ENCODE measurements around the gene RPS6KA2. TPM values are rescaled to one million over a fixed set of nuclear protein-coding genes. Genes with fewer than 3 reads are reported as not detected.
"Not testable (repeated sequence)": the region's sequence is repeated elsewhere in the genome, so short reads cannot be mapped to it uniquely, and the experiment has no call there.

The RPS6KA2 gene
- total RNA-seq, 1 donor from 2014 or later = 122 TPM

GRCh38 chr6:166556863-166557322, 70.2 kb downstream of the RPS6KA2 start:
- peak; percentile 98 to 100 for DNase-seq (ENCODE audit: low read depth in 2 of 2)

- no peak for DNase-seq (ENCODE audit: low read depth in 2 of 2)
Observed at GRCh38 chr6:166556336-166556735, 70.7 kb downstream of the RPS6KA2 start.

DNA sequence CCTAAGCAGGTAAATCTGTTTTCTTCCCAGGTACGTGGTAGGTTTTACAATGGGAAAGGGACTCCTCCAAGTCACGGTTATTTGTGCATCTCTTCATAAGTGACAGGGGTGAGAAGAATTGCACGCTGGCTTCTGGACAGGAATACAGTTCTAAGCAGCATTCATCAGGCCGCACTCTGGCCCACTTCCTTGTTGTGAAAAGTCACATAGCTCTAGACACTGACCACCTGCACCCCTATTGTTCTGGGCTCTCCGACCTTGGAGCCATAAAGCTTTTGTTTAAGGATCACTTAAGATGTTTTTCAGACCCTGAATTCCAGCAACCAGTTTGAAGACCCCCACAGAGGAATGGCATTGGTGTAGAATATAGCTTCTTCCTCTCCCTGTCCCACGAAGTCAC, 72.0 kb downstream of the RPS6KA2 start:
- DNase-seq (ENCODE audit: low read depth in 2 of 2) = no peak

DNA sequence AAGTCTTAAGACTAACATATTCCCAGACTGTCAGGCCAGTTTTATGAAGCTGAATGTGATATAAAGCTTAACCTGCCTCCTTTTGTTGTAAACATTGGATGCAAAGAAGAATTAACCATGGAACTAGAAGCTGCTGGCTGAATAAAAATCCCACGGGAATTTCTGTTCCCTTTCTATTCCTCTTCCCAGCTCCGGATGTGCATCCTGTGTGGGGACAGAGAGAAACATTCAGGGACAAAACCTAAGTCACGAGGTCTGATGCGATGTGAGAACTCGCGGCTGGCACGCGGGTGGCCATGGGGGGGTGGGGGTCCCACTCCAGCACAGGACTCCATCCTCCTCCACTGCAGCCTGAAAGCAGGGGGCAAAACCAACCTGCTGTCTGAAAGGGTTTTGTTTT, 72.7 kb downstream of the RPS6KA2 start:
- DNase-seq (ENCODE audit: low read depth in 2 of 2) = peak; percentile 87 to 90

DNA sequence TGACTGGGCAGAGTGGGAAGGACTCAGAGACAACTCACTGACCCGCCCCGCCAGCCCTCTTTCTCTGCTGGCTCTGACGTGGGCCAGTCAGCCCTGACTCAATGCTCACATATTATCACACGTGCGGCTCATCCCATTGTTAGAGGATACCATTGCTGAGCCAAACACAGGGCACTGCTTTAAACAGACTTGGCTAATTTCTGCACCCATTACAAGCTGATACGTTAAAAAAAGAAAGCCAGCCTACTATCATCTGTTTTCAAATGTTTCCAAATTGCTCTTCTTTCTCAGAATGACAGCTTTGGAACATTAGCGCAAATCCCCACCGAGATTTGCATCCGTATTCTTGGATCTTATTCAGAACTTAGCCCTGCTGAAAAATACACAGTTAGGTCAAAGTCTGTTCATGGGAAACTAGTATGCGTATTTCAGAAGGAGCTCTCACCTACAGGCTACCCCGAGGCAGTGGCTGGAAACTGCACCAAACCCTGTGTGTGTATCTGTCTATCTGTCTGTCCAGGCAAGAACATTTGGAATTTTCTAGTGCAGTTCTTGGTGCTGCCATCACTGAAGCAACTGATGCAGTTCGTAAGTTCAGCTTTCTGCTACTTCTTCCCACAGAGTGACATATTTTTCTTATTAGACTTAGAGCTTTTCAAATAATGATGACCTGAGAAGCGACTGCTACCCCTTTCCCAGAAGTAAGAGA, 73.3 kb downstream of the RPS6KA2 start:
- DNase-seq (ENCODE audit: low read depth in 2 of 2) = peak; percentile 83 to 91

- no peak for DNase-seq (ENCODE audit: low read depth in 2 of 2)
Observed at GRCh38 chr6:166552600-166552999, 74.5 kb downstream of the RPS6KA2 start.

GRCh38 chr6:166551754-166552495, 75.1 kb downstream of the RPS6KA2 start:
- no peak for DNase-seq (ENCODE audit: low read depth in 2 of 2)

GRCh38 chr6:166546653-166547052, 80.4 kb downstream of the RPS6KA2 start:
- DNase-seq (ENCODE audit: low read depth in 2 of 2) = no peak

- no peak for DNase-seq (ENCODE audit: low read depth in 2 of 2)
Observed at GRCh38 chr6:166545156-166546034, 81.7 kb downstream of the RPS6KA2 start.

- no peak for DNase-seq (ENCODE audit: low read depth in 2 of 2)
Observed at GRCh38 chr6:166544296-166544605, 82.8 kb downstream of the RPS6KA2 start.

DNA sequence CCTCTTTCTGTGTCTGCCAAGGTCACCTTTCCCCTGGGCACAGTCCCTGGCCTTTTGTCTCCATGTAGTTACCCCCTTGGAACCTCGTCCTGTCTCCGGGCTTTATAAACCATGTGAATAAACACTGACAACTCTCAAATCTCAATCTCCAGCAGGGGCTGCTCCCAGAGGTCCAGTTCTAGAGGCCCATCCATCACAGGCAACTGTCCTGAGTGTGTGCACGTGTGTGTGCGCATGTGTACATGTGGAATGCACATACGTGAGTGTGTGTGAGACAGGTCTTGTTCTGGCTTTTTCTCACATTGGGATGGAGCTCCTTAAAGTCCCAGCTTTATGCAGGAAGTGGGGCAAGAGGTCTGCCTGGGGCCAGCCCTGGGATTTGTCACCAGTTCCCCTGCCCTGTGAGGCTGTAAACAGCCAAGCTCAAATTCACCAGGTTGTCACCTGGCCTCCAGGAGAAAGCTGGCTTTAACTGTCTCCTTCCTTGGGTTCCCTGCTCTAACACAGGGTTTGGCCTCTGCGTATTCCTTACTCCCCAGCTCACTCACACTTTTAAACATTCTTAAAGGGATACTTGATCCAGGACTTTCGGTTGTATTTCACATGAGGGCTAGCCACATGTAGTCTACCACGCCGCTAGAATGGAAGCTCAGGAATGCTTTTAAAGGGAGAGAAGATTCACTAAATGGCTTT, 83.3 kb downstream of the RPS6KA2 start:
- DNase-seq (ENCODE audit: low read depth in 2 of 2) = no peak

DNA sequence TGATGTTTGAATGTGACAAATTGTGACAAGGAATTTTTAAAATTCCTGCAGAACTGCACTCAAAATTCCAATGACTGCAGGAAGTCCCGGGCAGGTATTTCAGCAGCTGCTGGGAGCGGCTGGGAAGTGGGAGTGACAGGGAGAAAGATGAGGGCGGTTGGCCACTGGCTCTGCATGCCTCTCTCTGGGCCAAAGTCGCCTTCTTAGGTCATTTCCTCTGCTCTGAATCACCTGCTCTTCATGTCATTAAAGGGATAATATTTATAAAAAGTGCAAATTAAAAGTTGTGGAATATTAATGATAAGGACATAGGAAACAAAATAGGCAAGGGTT, 84.5 kb downstream of the RPS6KA2 start:
- peak; percentile 73 to 87 for DNase-seq (ENCODE audit: low read depth in 2 of 2)

GRCh38 chr6:166541876-166542579, 85.0 kb downstream of the RPS6KA2 start:
- no peak for DNase-seq (ENCODE audit: low read depth in 2 of 2)

DNA sequence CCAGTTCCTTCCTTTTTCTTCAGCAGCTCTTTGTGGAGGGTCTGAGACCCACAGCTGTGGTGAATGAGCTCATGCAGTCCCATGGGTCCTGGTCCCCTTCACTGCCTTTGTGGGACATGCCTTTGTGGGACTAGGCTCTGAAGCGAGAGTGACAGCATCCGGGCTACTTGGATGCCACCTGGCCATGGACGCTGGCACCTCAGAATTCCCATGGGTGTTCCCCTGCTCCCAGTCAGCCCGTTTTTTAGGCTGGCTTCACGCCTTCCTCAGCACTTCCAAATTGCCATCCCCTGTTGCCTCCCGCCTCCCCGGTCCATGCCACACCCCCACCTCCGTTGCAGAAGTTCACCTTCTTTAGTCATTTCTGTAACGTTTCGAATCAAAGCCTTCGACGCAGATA, 85.7 kb downstream of the RPS6KA2 start:
- DNase-seq (ENCODE audit: low read depth in 2 of 2) = no peak

- DNase-seq (ENCODE audit: low read depth in 2 of 2) = peak; percentile 81 to 87
Observed at GRCh38 chr6:166540631-166541331, 86.3 kb downstream of the RPS6KA2 start.

DNA sequence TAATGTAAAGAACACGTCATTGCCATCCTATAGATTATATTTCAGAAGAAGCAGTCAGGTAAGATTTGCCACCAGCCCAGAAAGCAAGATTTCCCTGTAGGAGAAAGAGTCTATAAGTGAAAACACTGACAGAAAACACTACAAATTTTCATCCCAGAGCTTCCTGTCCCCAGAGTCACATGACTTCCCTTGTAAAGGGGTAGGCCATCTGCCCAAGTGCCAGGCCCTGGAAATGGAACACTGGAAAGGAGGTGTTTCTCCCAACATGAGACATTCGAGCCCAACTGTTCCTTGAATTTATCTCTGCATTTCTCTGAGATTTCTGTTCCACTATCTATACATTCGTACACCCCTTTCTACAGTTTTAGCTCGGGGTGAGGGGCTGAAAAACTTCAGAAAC, 87.5 kb downstream of the RPS6KA2 start:
- no peak for DNase-seq (ENCODE audit: low read depth in 2 of 2)

- not testable (repeated sequence) for DNase-seq (ENCODE audit: low read depth in 2 of 2)
Observed at GRCh38 chr6:166539011-166539385, 88.1 kb downstream of the RPS6KA2 start.

GRCh38 chr6:166538297-166539010, 88.6 kb downstream of the RPS6KA2 start:
- DNase-seq (ENCODE audit: low read depth in 2 of 2) = no peak

DNA sequence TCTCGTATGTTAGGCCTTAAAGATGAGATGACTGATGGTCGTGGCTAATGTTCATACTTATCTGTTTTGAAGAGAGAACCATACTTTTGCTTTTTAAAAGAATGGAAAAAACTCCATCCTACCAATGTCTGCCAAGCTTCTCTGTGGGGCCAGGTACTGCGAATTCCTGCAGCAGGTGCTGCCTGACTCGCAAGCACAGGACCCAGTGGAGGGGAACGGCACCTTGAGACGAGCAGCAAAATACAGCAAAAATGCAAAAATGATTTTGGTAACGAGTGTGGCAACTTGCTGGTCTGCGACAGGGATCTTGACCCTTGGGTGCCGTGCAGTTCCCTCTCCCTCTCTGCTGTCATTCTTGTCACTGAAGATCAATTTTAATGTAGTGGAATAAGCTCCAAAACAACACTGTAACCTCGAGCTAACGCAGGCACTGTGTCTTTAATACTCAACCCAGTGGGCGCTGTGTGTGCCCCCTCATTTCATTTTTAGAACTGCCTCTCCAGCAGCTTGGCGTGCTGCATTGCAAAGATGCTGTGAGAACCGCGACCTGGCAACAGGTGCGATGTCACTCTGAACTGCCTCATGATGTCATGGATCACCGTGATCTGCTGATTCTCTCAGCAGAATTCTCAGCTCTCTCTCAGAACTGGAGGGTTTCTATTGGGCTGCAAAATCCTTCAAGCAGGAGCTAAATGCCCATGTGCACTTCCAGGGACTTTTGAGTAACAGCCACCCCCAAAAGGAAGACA, 92.2 kb downstream of the RPS6KA2 start:
- no peak for DNase-seq (ENCODE audit: low read depth in 2 of 2)
